SKM-1 (cell line): Measurements from ENCODE around the gene CDK6.
"Not testable (repeated sequence)": the region's sequence is repeated elsewhere in the genome, so short reads cannot be mapped to it uniquely, and the experiment has no call there.

Experiments
- DNase-seq: peaks from one replicate; lab custom pipeline; 2025; ENCODE audit not compliant: unreplicated experiment; lab: John Stamatoyannopoulos, UW

Gene CDK6

GRCh38 chr7:92763636-92764423, 72.5 kb downstream of the CDK6 start:
- no peak for DNase-seq

- DNase-seq: no peak
These were observed 73.5 kb downstream of the CDK6 start for GRCh38 chr7:92762851-92763250.

GRCh38 chr7:92761391-92762097, 74.8 kb downstream of the CDK6 start:
- DNase-seq: no peak

GRCh38 chr7:92758796-92759431, 77.5 kb downstream of the CDK6 start:
- DNase-seq: no peak

GRCh38 chr7:92757311-92757910, 79.0 kb downstream of the CDK6 start:
- DNase-seq: not testable (repeated sequence)

- no peak for DNase-seq
These were observed 80.7 kb downstream of the CDK6 start for GRCh38 chr7:92755680-92756079.

- no peak for DNase-seq
These were observed 81.3 kb downstream of the CDK6 start for GRCh38 chr7:92754919-92755581.

- DNase-seq: no peak
These were observed 82.8 kb downstream of the CDK6 start for GRCh38 chr7:92753614-92754013.

- DNase-seq: no peak
These were observed 84.2 kb downstream of the CDK6 start for GRCh38 chr7:92751902-92752901.

- DNase-seq: no peak
These were observed 85.4 kb downstream of the CDK6 start for GRCh38 chr7:92750946-92751345.

- DNase-seq: no peak
These were observed 85.9 kb downstream of the CDK6 start for GRCh38 chr7:92750447-92750839.

- no peak for DNase-seq
These were observed 86.4 kb downstream of the CDK6 start for GRCh38 chr7:92749832-92750446.

- no peak for DNase-seq
These were observed 87.0 kb downstream of the CDK6 start for GRCh38 chr7:92749327-92749755.

- DNase-seq: no peak
These were observed 87.9 kb downstream of the CDK6 start for GRCh38 chr7:92748495-92748894.

- no peak for DNase-seq
These were observed 89.1 kb downstream of the CDK6 start for GRCh38 chr7:92747041-92747835.

GRCh38 chr7:92745241-92745640, 91.1 kb downstream of the CDK6 start:
- DNase-seq: no peak

- not testable (repeated sequence) for DNase-seq
These were observed 92.2 kb downstream of the CDK6 start for GRCh38 chr7:92744180-92744579.

GRCh38 chr7:92742186-92742585, 94.2 kb downstream of the CDK6 start:
- no peak for DNase-seq
